SU-DHL-6 (cell line): ENCODE results near the gene LOXL1.
A peak's percentile ranks its signal among the peaks of the same experiment; 100 is the strongest.

Experiments used
- H2AFZ ChIP-seq: fragments of 200-600 bp; sonication (generic); 2 replicates; pipeline ENCODE4 v1.6.1; 2014; ENCODE audit warnings: low read depth, mild to moderate bottlenecking, moderate library complexity, mixed read lengths, antibody characterized with exemption, low read length; ENCODE audit not compliant: severe bottlenecking
- H3F3A ChIP-seq: fragments of 200-600 bp; shearing (Covaris generic); 2 replicates; pipeline ENCODE4 v1.6.0; 2016; ENCODE audit warnings: antibody characterized with exemption, mild to moderate bottlenecking; ENCODE audit not compliant: insufficient read depth
- H3K27ac ChIP-seq: fragments of 200-600 bp; sonication (generic); 2 replicates; pipeline ENCODE4 v1.5.1; 2016; ENCODE audit warnings: low read depth, mild to moderate bottlenecking, low read length, moderate library complexity, mixed read lengths
- H3K27me3 ChIP-seq: fragments of 200-600 bp; sonication (generic), shearing (Covaris generic); 2 replicates; pipeline ENCODE4 v1.6.0; 2014; ENCODE audit warnings: mild to moderate bottlenecking, low read length
- H3K36me3 ChIP-seq: fragments of 200-600 bp; sonication (generic); 2 replicates; pipeline ENCODE4 v1.6.1; 2014; ENCODE audit warnings: mild to moderate bottlenecking, low read length, mixed read lengths
- H3K4me2 ChIP-seq: fragments of 300-600, 200-600 bp; shearing (Covaris generic), sonication (generic); 2 replicates; pipeline ENCODE4 v1.6.0; 2014; ENCODE audit warnings: low read length, low read depth, mild to moderate bottlenecking; ENCODE audit not compliant: poor library complexity, severe bottlenecking
- H3K4me3 ChIP-seq: fragments of 200-600 bp; sonication (generic); 2 replicates; pipeline ENCODE4 v1.5.1; 2014; ENCODE audit warnings: antibody characterized with exemption, low read length, mild to moderate bottlenecking, mixed read lengths; ENCODE audit not compliant: insufficient read depth, poor library complexity, severe bottlenecking
- H3K79me2 ChIP-seq: fragments of 200-600 bp; sonication (generic); 2 replicates; pipeline ENCODE4 v1.6.1; 2014; ENCODE audit warnings: mild to moderate bottlenecking, low read length, moderate library complexity; ENCODE audit not compliant: insufficient read depth
- H3K9ac ChIP-seq: fragments of 200-600 bp; sonication (generic); 2 replicates; pipeline ENCODE4 v1.7.0; 2014; ENCODE audit warnings: mild to moderate bottlenecking, low read length
- H3K9me2 ChIP-seq: fragments of 200-600 bp; sonication (generic); replicated peaks from 2 replicates; pipeline ENCODE4 v1.6.1; 2014; ENCODE audit warnings: low read length; ENCODE audit not compliant: insufficient read depth
- H3K9me3 ChIP-seq: fragments of 200-600 bp; sonication (generic); 2 replicates; pipeline ENCODE4 v1.6.1; 2014; ENCODE audit warnings: low read length, mixed read lengths; ENCODE audit not compliant: insufficient read depth
- H4K20me1 ChIP-seq: fragments of 200-600 bp; sonication (generic); 2 replicates; pipeline ENCODE4 v1.6.1; 2014; ENCODE audit warnings: low read depth, mild to moderate bottlenecking, antibody characterized with exemption, low read length, moderate library complexity, mixed read lengths
- CTCF ChIP-seq: fragments of 200-600 bp; sonication (generic); IDR thresholded peaks from one replicate; pipeline ENCODE4 v1.5.1; 2017; ENCODE audit warnings: antibody characterized with exemption, mild to moderate bottlenecking, low read length, moderate library complexity; ENCODE audit not compliant: insufficient read depth, poor library complexity, severe bottlenecking
- EZH2phosphoT487 ChIP-seq: fragments of 200-600 bp; sonication (generic), shearing (Covaris generic); conservative IDR thresholded peaks from 2 replicates; pipeline ENCODE4 v1.6.1; 2018; ENCODE audit warnings: mild to moderate bottlenecking, antibody characterized with exemption, low read length, moderate library complexity, mixed read lengths

LOXL1 gene

GRCh38 chr15:73996267-73996666 is 70.0 kb downstream of the LOXL1 start:
- Histone ChIP-seq H3K9me2 (no peaks in the 10 kb centered on the region), H3F3A (peaks cover 7% of the 10 kb centered on the region; the same call in 1 of the 2 replicates), H3K27me3 (no peaks in the 10 kb centered on the region), H3K27ac (peak overlapping the region; percentile 18; the same call in 1 of the 2 replicates), H3K36me3 (peaks cover 3% of the 10 kb centered on the region; the same call in 1 of the 2 replicates), H3K79me2 (peaks cover 37% of the 10 kb centered on the region), H3K4me2 (peak overlapping the region; percentile 95), H3K9me3 (no peaks in the 10 kb centered on the region), H3K9ac (peak overlapping the region; percentile 79), H4K20me1 (no peaks in the 10 kb centered on the region; the same call in 1 of the 2 replicates), H2AFZ (no peak overlapping the region), H3K4me3 (peak overlapping the region; percentile 88)
- TF ChIP-seq CTCF (no peak), EZH2phosphoT487 (no peak)

GRCh38 chr15:73996939-73997338 is 70.7 kb downstream of the LOXL1 start:
- peak overlapping the region; percentile 88 for H3K4me3 ChIP-seq

GRCh38 chr15:73997986-73998385 is 71.7 kb downstream of the LOXL1 start:
- H3K9ac ChIP-seq, result no peak overlapping the region

More at GRCh38 chr15:73996939-73997338, 70.7 kb downstream of the LOXL1 start:
- Histone ChIP-seq H3K27me3 (no peaks in the 10 kb centered on the region), H3K4me2 (peak overlapping the region; percentile 95), H3K79me2 (peaks cover 42% of the 10 kb centered on the region), H3F3A (peaks cover 7% of the 10 kb centered on the region; the same call in 1 of the 2 replicates), H3K27ac (peak overlapping the region; percentile 18; the same call in 1 of the 2 replicates), H3K9me2 (no peaks in the 10 kb centered on the region), H4K20me1 (no peaks in the 10 kb centered on the region; the same call in 1 of the 2 replicates), H3K36me3 (peaks cover 3% of the 10 kb centered on the region; the same call in 1 of the 2 replicates), H3K9me3 (no peaks in the 10 kb centered on the region), H2AFZ (no peak overlapping the region), H3K9ac (0 out of 2 replicates have a peak overlapping the region, but pooled peaks have one; percentile 79)
- no peak for TF ChIP-seq CTCF
- TF ChIP-seq EZH2phosphoT487, result no peak

More at GRCh38 chr15:73997986-73998385, 71.7 kb downstream of the LOXL1 start:
- no peak for TF ChIP-seq EZH2phosphoT487
- no peak for TF ChIP-seq CTCF
- Histone ChIP-seq H3K9me2 (no peaks in the 10 kb centered on the region), H3K4me2 (no peak overlapping the region), H3K27ac (no peak overlapping the region), H3K36me3 (peaks cover 3% of the 10 kb centered on the region; the same call in 1 of the 2 replicates), H4K20me1 (no peaks in the 10 kb centered on the region; the same call in 1 of the 2 replicates), H3K79me2 (peaks cover 42% of the 10 kb centered on the region), H3K4me3 (no peak overlapping the region), H3F3A (peaks cover 7% of the 10 kb centered on the region; the same call in 1 of the 2 replicates), H3K27me3 (no peaks in the 10 kb centered on the region), H2AFZ (no peak overlapping the region), H3K9me3 (no peaks in the 10 kb centered on the region)
